Activated T-helper 2 cell treated with anti-CD3 and anti-CD28 coated beads, Interferon-gamma antibody, Interleukin-2, Interleukin-4, amounts not matched to agents 10 μg/mL and 5 μg/mL and 100 μg/mL, durations not matched to agents 14 hours and 24 hours and 36 hours (primary cell): ENCODE data around the gene KLK6. TPM values are rescaled to one million over a fixed set of nuclear protein-coding genes. Genes with fewer than 3 reads are reported as not detected.

Source experiments
- DNase-seq: peaks from one replicate; pipeline ENCODE4 v3.0.0; 2021; ENCODE audit warnings: low spot score
- H3K27ac Mint-ChIP-seq: one replicate; pipeline ENCODE4 v1.8.0; 2021; ENCODE audit warnings: mixed read lengths
- H3K27me3 Mint-ChIP-seq: one replicate; pipeline ENCODE4 v1.8.0; 2021; ENCODE audit warnings: low read depth, mixed read lengths
- H3K36me3 Mint-ChIP-seq: one replicate; pipeline ENCODE4 v1.8.0; 2021; ENCODE audit warnings: low read depth, mixed read lengths
- H3K4me1 Mint-ChIP-seq: one replicate; pipeline ENCODE4 v1.8.0; 2021; ENCODE audit warnings: low read depth, mixed read lengths
- H3K4me3 Mint-ChIP-seq: one replicate; pipeline ENCODE4 v1.8.0; 2021; ENCODE audit warnings: low read depth, mild to moderate bottlenecking, moderate library complexity, mixed read lengths
- H3K9me3 Mint-ChIP-seq: one replicate; pipeline ENCODE4 v1.8.0; 2021; ENCODE audit warnings: mixed read lengths
- intact Hi-C: fragments of 100-400 bp; cut with micrococcal nuclease; formaldehyde crosslinking; loops from one replicate; pipeline ENCODE4 v1.15.1; 2023
- total RNA-seq: library from RNA; stranded (reverse); gene quantifications from 2 replicates; pipeline ENCODE4 v1.2.3, GENCODE V29; 2022

KLK6 gene
- total RNA-seq: not detected in 2 replicates

DNA sequence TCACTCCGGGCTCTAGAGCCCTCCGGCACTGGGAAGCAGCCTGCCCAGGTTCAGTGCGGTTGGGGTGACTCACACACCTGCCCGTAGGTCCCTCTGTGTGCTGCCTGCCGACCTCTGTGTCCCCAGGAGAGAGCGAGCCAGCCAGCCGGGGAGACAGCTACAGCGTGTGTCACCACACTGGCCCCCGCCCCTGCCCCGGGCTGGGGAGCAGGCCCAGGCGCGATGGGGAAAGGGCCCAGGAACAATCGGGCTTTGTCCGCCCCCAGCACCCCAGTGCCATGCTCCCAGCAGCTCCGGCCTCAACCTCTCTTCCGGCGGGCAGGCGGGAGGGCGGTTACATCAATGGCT lies at the start of gene KLK6:
Gene KLK6 (minus strand): TSS at position 179 of the 348 bp plus-strand sequence. CDS start 1,487 bp downstream, outside the sequence.
- intact Hi-C loops: no loop called here
- Mint-ChIP-seq H3K36me3 (no peaks in the 10 kb centered on the region), H3K4me1 (no peaks in the 10 kb centered on the region), H3K4me3 (no peak within 1 kb of the TSS), H3K27me3 (peaks cover 4% of the 10 kb centered on the region), H3K9me3 (no peaks in the 10 kb centered on the region), H3K27ac (no peak within 1 kb of the TSS)
- no peak for DNase-seq

DNA sequence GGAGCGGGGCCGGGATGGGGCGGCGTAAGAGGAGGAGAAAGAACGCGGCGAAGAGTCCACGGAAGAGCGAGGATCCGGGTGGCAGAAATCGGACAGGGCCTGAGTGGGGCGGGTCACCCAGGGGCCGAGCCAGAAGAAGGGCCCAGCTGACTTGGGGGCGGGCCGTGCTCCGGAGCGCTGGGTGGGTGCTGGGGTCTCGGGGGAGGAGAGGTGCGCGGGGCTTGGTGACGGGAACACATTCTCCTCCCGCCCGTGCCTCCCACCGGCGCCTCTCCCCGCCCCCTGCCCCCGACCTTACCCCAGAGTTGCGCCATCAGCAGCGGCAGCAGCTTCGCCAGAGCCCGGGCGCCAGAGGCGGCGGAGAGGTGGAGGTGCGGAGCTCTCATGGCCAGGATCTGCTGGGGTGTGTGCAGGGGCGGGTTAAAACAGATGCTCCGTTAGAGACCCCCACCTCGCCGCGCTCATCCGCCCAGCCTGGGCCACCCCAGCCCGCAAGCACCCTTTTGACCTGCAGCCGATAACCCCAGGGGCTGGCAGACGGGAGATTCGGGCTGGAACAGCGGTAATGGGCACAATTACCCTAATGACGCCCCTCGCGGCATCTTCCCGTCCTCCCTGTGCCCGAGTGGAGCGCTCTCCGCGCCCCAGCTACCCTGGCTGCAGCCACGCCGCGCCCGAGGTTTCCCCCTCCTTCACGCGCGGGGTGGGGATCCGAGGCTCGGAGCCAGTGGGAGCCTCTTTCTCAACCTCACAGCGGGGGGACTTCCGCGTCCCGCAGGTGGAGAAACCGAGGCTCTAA lies 49.6 kb upstream of the KLK6 start:
- no peak for DNase-seq
- Mint-ChIP-seq H3K27ac (no peak overlapping the region), H3K36me3 (no peaks in the 10 kb centered on the region), H3K9me3 (no peaks in the 10 kb centered on the region), H3K4me1 (peaks cover 11% of the 10 kb centered on the region), H3K4me3 (no peak overlapping the region), H3K27me3 (peaks cover 48% of the 10 kb centered on the region)
- intact Hi-C loops: no loop called here

DNA sequence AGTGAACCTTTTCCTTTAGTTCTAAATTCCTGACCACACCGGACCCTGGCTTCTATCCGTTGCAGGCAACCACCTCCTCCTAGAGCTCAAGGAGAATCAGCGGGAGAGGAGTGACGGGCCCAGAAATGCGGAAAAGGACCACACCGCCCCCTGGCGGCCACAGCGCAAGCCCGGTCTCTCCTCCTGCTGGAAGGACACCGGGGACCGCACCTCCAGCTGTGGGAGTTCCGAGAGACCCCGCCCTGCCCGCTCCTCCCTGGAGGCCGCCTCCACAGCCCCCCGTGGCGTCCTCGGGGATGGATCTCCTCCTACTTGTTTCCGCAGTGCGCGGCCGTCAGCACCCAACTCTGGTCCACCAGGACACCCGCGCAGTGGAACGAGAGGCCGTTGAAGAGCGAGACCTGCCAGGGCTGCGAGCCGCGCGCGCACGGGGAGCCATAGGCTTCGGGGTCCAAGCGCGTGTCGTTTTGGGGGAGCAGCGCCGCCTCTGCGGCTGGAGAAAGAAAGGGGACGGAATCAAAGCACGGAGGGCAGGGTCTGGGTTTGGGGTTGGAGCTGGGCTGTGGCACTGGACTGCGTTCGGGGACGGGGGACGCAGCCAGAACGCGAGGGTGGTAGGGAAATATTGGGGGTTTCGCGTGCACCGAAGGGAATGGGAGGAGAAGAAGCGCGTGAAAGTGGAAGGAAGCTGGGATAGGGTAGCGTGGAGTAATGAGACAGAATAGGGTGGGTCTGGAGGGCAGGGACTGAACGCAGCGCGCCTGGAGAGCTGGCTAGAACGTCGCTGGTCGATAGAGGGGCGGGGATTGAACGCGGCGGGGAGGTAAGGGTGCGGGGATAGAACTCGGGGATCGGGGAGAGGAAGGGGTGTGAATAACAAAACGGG lies 47.6 kb upstream of the KLK6 start:
- Mint-ChIP-seq H3K4me1 (peaks cover 12% of the 10 kb centered on the region), H3K4me3 (no peak overlapping the region), H3K9me3 (no peaks in the 10 kb centered on the region), H3K36me3 (no peaks in the 10 kb centered on the region), H3K27ac (no peak overlapping the region), H3K27me3 (peaks cover 43% of the 10 kb centered on the region)
- intact Hi-C loops: no loop called here
- DNase-seq: no peak

DNA sequence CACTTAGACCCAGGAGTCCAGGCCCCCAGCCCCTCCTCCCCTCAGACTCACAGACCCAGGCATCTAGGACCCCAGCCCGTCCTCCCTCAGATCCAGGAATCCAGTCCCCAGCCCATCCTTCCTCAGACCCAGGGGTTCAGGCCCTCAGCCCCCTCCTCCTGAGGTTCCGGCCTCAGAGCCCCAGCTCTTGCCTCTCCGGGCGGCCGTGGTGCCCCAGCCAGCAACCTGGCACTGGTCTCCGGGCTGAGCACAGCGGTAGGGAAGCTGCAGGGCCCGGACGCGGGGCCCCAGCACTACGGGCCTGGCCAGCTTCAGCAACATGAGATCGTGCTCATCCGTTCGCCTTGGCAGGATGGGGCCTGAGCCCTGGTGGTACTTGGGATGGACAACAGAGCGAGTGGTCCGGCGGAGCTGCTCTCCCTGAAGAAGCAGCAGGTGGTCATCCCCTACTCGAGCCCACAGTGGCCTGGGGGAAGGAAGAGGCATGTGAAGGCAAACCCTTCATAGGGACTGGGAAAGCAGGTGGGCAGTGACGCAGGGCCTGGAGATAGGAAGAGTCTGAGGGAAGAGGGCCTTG lies 46.4 kb upstream of the KLK6 start:
- intact Hi-C loops: no loop called here
- Mint-ChIP-seq H3K27ac (no peak overlapping the region), H3K4me3 (no peak overlapping the region), H3K9me3 (no peaks in the 10 kb centered on the region), H3K4me1 (peaks cover 12% of the 10 kb centered on the region), H3K36me3 (no peaks in the 10 kb centered on the region), H3K27me3 (peaks cover 43% of the 10 kb centered on the region)
- no peak for DNase-seq

DNA sequence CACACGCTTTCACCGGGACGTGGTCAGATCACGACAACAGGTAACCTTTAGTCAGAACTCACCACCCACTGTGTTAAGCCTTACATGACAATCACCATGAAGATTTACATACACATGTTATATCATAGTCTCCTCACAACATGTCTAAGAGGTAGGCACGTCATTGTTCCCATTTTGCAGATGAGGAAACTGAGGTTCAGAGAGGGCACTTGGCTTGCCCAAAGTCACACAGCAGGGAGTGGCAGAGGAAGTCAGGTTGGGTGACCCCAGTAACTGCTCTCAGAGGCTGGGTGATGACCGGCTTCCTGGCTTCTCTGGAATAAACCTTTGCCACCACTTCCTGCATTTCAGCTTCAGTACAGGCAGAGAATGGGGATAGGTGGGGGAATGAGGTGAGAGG lies 44.9 kb upstream of the KLK6 start:
- intact Hi-C loops: no loop called here
- H3K27ac Mint-ChIP-seq: no peak overlapping the region
- H3K36me3 Mint-ChIP-seq: no peaks in the 10 kb centered on the region
- H3K4me1 Mint-ChIP-seq: peaks cover 9% of the 10 kb centered on the region
- no peak for DNase-seq
- no peaks in the 10 kb centered on the region for H3K9me3 Mint-ChIP-seq
- no peak overlapping the region for H3K4me3 Mint-ChIP-seq
- peaks cover 33% of the 10 kb centered on the region for H3K27me3 Mint-ChIP-seq

DNA sequence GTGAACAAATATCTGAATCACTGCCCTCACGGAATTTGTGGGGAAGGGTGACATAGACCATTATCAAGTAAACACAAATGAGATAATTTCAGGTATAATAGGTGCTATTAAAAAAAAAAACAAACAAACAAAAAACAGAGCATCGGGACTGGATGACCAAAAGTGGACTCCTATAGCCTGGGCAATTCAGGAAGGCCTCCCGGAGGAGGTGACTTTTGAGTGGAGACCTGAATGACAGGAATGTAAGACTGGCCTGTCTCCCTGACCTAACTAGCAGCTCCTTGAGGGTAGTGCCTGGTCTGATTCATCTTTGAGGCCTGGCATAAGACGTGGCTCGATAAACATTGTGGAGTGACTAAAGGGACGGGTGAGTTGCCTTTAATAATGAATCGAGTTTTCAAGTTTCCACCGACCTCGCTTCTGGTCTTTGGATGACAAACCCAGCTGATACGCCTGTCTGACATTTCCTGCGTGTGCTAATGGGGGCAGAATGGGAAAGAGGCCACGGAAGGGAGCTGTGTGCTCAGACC lies 43.3 kb upstream of the KLK6 start:
- Mint-ChIP-seq H3K9me3 (no peaks in the 10 kb centered on the region), H3K36me3 (no peaks in the 10 kb centered on the region), H3K4me1 (peaks cover 9% of the 10 kb centered on the region), H3K4me3 (no peak overlapping the region), H3K27me3 (peaks cover 24% of the 10 kb centered on the region), H3K27ac (no peak overlapping the region)
- DNase-seq: no peak
- intact Hi-C loops: no loop called here

DNA sequence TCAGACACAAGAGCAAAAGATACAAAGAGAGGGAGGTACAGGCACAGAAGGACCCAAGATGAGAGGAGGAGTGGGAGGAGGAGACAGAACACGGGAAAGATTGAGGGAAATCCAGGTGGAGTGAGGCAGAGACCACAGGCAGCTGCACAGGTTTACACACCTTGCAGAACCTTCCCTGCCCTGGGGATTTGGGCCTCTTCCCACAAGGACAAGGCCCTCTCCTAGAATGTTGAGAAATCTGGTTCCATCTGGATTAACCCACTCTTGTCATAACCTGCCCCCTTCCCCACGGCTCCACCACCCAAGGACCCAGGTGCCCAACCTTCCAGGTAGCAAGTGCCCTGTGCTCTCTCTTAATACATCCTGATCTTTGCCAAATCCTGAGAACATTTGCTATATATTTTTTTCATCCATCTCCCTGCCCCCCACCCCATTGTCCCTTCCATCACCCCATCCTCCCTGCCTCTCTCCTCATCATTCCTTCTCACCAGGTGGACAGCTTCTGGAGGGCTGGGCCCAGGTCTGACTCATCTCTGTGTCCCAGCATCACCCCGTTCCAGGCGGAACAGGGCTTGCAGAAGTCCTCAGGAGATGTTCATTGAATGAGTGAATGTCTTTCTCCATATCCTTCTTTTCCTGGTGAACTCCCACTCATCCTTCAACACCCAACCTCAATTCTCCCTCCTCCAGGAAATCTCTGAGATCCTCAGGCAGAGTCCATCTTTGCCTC lies 40.8 kb upstream of the KLK6 start:
- intact Hi-C loops: no loop called here
- Mint-ChIP-seq H3K27me3 (peaks cover 7% of the 10 kb centered on the region), H3K9me3 (no peaks in the 10 kb centered on the region), H3K4me1 (peaks cover 9% of the 10 kb centered on the region), H3K4me3 (no peak overlapping the region), H3K27ac (no peak overlapping the region), H3K36me3 (no peaks in the 10 kb centered on the region)
- no peak for DNase-seq

DNA sequence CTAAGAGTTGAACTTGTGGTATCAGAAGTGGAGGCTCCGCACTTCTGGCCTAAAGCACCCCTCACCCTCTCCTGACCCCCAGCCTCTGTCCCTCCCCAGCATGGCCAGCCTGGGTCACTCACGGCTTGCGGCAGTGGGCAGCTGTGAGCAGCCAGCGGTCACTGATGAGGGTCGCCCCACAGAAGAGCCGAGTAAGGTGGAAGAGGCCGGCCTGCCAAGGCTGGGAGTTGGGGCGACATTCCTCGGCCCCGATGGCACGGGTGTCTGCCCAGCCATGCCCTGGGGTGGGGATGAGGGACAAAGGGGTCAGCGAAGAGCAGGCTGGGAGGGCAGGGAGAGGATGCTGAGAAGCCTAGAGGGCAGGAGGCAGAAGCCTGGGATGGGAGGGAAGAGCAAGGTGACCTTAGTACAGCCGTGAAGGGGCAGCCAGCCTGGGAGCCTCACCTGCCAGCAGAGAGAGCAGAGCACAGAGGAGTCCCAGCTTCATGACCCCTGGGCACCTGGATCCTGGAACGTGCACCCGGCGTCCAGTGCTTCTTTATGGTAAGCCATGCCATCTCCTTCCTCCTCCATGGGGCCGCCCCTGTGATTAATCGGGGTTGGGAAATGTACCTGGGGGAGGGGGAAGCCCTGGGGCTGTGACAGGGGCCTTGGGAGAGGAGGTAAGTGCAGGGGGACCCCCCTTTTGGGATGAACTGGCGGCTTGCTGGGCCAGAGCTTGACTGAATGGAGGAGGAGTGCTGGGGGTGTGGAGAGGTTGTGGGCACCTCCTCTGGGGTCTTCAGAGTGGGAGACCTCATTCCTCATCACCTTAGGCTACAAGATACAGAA lies 39.9 kb upstream of the KLK6 start:
- Mint-ChIP-seq H3K4me1 (peaks cover 4% of the 10 kb centered on the region), H3K27me3 (peaks cover 3% of the 10 kb centered on the region), H3K36me3 (no peaks in the 10 kb centered on the region), H3K27ac (no peak overlapping the region), H3K9me3 (no peaks in the 10 kb centered on the region), H3K4me3 (no peak overlapping the region)
- intact Hi-C loops: no loop called here
- DNase-seq: no peak

DNA sequence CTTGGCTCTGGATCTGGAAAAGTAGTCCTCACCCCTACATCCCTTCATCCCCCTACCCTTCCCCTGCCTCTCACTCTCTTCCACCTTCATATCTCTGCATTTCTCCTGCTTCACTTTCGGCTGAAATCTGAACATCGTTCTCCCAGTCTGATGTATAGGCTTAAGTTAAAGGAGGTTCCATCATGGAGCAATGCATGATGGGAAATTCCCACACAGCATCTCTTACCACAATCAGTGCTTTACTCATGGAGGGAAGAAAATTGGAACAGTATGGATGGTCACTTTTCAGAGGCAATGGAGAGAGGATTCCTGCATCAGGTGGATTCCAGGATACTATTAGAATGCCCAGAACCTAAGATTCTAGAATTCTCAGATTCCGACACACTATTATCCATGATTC lies 38.1 kb upstream of the KLK6 start:
- DNase-seq: no peak
- no peak overlapping the region for H3K4me3 Mint-ChIP-seq
- peaks cover 3% of the 10 kb centered on the region for H3K27me3 Mint-ChIP-seq
- intact Hi-C loops: no loop called here
- H3K36me3 Mint-ChIP-seq: no peaks in the 10 kb centered on the region
- no peaks in the 10 kb centered on the region for H3K4me1 Mint-ChIP-seq
- no peak overlapping the region for H3K27ac Mint-ChIP-seq
- H3K9me3 Mint-ChIP-seq: no peaks in the 10 kb centered on the region

DNA sequence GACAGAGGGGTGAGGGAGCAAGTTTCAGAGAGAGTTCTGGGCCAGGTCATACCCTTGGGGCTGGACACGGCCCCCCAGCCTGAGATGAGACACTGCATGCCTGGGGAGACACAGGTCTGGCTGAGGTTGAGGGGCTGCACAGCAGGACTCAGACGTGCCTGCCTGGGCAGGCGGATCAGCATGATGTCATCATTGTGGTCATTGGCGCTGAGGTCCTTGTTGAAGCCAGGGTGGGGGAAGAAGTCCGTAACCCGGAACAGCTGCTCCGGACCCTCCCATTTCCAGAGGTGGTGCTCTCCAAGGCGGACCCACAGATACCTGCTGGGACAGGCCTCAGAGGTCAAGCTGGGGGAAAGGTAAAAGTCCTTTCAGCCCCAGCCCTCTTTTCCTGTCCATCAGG lies 37.0 kb upstream of the KLK6 start:
- H3K36me3 Mint-ChIP-seq: no peaks in the 10 kb centered on the region
- no peaks in the 10 kb centered on the region for H3K9me3 Mint-ChIP-seq
- H3K4me1 Mint-ChIP-seq: no peaks in the 10 kb centered on the region
- no peak for DNase-seq
- H3K27me3 Mint-ChIP-seq: peaks cover 3% of the 10 kb centered on the region
- intact Hi-C loops: no loop called here
- H3K27ac Mint-ChIP-seq: no peak overlapping the region
- no peak overlapping the region for H3K4me3 Mint-ChIP-seq

DNA sequence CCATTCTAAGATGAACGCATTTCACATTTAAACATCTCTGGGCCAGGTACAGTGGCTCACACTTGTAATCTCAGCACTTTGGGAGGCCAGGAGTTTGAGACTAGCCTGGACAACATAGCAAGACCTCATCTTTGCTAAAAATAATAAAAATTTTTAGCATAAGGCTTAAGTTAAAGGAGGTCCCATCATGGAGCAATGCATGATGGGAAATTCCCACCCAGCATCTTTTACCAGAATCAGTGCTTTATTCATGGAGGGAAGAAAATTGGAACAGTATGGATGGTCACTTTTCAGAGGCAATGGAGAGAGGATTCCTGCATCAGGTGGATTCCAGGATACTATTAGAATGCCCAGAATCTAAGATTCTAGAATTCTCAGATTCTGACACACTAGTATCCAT lies 35.9 kb upstream of the KLK6 start:
- Mint-ChIP-seq H3K4me1 (no peaks in the 10 kb centered on the region), H3K27ac (no peak overlapping the region), H3K36me3 (no peaks in the 10 kb centered on the region), H3K27me3 (peaks cover 3% of the 10 kb centered on the region), H3K4me3 (no peak overlapping the region), H3K9me3 (no peaks in the 10 kb centered on the region)
- DNase-seq: no peak
- intact Hi-C loops: no loop called here

DNA sequence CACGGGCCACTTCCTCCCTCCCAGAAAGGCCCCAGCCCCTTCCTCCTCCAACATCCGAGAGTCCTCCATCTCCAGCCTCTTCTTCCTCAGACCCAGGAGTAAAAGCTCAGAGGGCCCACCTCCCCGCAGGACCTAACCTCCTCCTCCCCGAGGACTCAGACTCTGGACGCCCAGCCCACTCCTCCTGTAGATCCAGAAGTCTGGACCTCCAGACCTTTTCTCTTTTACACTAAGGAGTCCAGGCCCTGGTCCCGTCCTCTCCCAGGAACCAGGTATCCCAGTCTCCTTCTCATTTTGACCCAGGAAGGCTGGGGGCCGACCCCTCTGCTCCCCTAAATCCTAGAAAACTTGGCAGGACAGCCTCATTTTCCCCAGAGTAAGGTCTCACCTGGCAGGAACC lies 33.9 kb upstream of the KLK6 start:
- Mint-ChIP-seq H3K4me1 (no peaks in the 10 kb centered on the region), H3K36me3 (no peaks in the 10 kb centered on the region), H3K9me3 (no peaks in the 10 kb centered on the region), H3K27ac (no peak overlapping the region), H3K4me3 (no peak overlapping the region), H3K27me3 (no peaks in the 10 kb centered on the region)
- no peak for DNase-seq
- intact Hi-C loops: no loop called here
